ENCODE results near the gene EXOC3L4.

- TF ChIP-seq, protein P1, sequence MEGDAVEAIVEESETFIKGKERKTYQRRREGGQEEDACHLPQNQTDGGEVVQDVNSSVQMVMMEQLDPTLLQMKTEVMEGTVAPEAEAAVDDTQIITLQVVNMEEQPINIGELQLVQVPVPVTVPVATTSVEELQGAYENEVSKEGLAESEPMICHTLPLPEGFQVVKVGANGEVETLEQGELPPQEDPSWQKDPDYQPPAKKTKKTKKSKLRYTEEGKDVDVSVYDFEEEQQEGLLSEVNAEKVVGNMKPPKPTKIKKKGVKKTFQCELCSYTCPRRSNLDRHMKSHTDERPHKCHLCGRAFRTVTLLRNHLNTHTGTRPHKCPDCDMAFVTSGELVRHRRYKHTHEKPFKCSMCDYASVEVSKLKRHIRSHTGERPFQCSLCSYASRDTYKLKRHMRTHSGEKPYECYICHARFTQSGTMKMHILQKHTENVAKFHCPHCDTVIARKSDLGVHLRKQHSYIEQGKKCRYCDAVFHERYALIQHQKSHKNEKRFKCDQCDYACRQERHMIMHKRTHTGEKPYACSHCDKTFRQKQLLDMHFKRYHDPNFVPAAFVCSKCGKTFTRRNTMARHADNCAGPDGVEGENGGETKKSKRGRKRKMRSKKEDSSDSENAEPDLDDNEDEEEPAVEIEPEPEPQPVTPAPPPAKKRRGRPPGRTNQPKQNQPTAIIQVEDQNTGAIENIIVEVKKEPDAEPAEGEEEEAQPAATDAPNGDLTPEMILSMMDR (IDR thresholded peaks at IDR 0.05): no peak
- TF ChIP-seq EZH2 (IDR thresholded peaks at IDR 0.05) (no peak), EZH2phosphoT487 (IDR thresholded peaks at IDR 0.05) (no peak)
Observed at GRCh38 chr14:103057028-103057371, 37.5 kb upstream of the EXOC3L4 start.
